Skin epidermis (tissue), 12 donors: ENCODE measurements around the gene FBXL16.

ENCODE experiments used
- H3K27ac ChIP-seq, 21 experiments: fragments of 200-600 bp; sonication (generic) in 11 of 21; one replicate each; pipeline ENCODE4 v1.5.0; 2020; ENCODE audit warnings: mild to moderate bottlenecking in 3 of 21, inconsistent platforms in 2 of 21, moderate library complexity in 2 of 21
- H3K4me3 ChIP-seq, 7 experiments: fragments of 200-600 bp; sonication (generic) in 2 of 7; one replicate each; pipeline ENCODE4 v1.5.0; 2020; ENCODE audit warnings: inconsistent platforms in 2 of 7, mild to moderate bottlenecking in 2 of 7, moderate library complexity in 1 of 7

Gene FBXL16

GRCh38 chr16:652454-653305 is 52.9 kb downstream of the FBXL16 start:
- Histone ChIP-seq H3K4me3 (no peak overlapping the region), H3K27ac (no peak overlapping the region)

GRCh38 chr16:651844-652243 is 53.8 kb downstream of the FBXL16 start:
- no peak overlapping the region for H3K27ac ChIP-seq
- H3K4me3 ChIP-seq: no peak overlapping the region

- peak overlapping the region; percentile 53 to 86 (median 68) for H3K4me3 ChIP-seq
- H3K27ac ChIP-seq: peak overlapping the region; percentile 34 to 96 (median 90)
Observed at GRCh38 chr16:649631-650030, 56.0 kb downstream of the FBXL16 start.

- Histone ChIP-seq H3K27ac (peak within 1 kb of the TSS; percentile 60 to 96 (median 90)), H3K4me3 (peak within 1 kb of the TSS; percentile 53 to 86 (median 68))
Observed at GRCh38 chr16:648781-649589, 56.6 kb downstream of the FBXL16 start, which contains the start of gene WDR90. WDR90 (plus strand) TSS chr16:649365; CDS start chr16:649417, 52 bp downstream.

- H3K27ac ChIP-seq: peak overlapping the region; percentile 60 to 96 (median 90)
Observed at GRCh38 chr16:648071-648780, 57.4 kb downstream of the FBXL16 start.

GRCh38 chr16:647173-647902 is 58.3 kb downstream of the FBXL16 start:
- peak overlapping the region in 1 of 7 experiments; percentile 82 for H3K4me3 ChIP-seq
- H3K27ac ChIP-seq: peak overlapping the region in 3 of 21 experiments; percentile 92 to 96 (median 96)

More at GRCh38 chr16:648071-648780, 57.4 kb downstream of the FBXL16 start:
- H3K4me3 ChIP-seq: peak overlapping the region; percentile 53 to 86 (median 68)

- no peak overlapping the region for H3K27ac ChIP-seq
- H3K4me3 ChIP-seq: no peak overlapping the region
Observed at GRCh38 chr16:646679-647172, 58.9 kb downstream of the FBXL16 start.

GRCh38 chr16:645852-646678 is 59.5 kb downstream of the FBXL16 start:
- no peak overlapping the region for H3K4me3 ChIP-seq
- no peak overlapping the region for H3K27ac ChIP-seq

- H3K4me3 ChIP-seq: no peak overlapping the region
- H3K27ac ChIP-seq: no peak overlapping the region
Observed at GRCh38 chr16:644556-644955, 61.0 kb downstream of the FBXL16 start.

- H3K27ac ChIP-seq: peak overlapping the region in 13 of 21 experiments; percentile 16 to 82 (median 72)
- peak overlapping the region in 4 of 7 experiments; percentile 52 to 83 (median 77) for H3K4me3 ChIP-seq
Observed at GRCh38 chr16:643050-643368, 62.6 kb downstream of the FBXL16 start.
